Measurements from ENCODE around the gene GPC6.

GRCh38 chr13:94028650-94029049, 802.0 kb downstream of the GPC6 start:
- TF ChIP-seq CTCF (IDR thresholded peaks at IDR 0.05 in 2 of 3, conservative IDR thresholded peaks at IDR 0.05 in 1 of 3; ENCODE audit: borderline replicate concordance in 1 of 3, insufficient read depth in 1 of 3, low read depth in 2 of 3, low read length in 2 of 3) (no peak), MAX (IDR thresholded peaks at IDR 0.05) (no peak), CEBPB (IDR thresholded peaks at IDR 0.05; ENCODE audit: low read depth) (no peak), POLR2AphosphoS5 (IDR thresholded peaks at IDR 0.05; ENCODE audit: low read depth, low read length) (no peak), RAD21 (IDR thresholded peaks at IDR 0.05; ENCODE audit: low read depth) (no peak), POLR2A (IDR thresholded peaks at IDR 0.05; ENCODE audit: borderline replicate concordance, extremely low read depth, insufficient read depth, insufficient read length) (no peak), EZH2 (IDR thresholded peaks at IDR 0.05) (no peak), ZBTB33 (IDR thresholded peaks at IDR 0.05; ENCODE audit: extremely low read depth, insufficient replicate concordance, low read length) (no peak), REST (IDR thresholded peaks at IDR 0.05; ENCODE audit: low read depth) (no peak), YY1 (IDR thresholded peaks at IDR 0.05; ENCODE audit: extremely low read depth, insufficient replicate concordance, low read depth, low read length) (no peak)
